Peyer's patch (tissue), 4 donors: ENCODE data around the gene FEZ2.

Source experiments
- POLR2A ChIP-seq, 2 donors: fragments of 450-650 bp; IDR thresholded peaks; one replicate each; pipeline ENCODE4 v1.5.1; 2017; ENCODE audit warnings: antibody characterized with exemption in 2 of 2, mild to moderate bottlenecking in 2 of 2, moderate library complexity in 2 of 2
- TF ChIP-seq, protein P1 (sequence below), 6 experiments: fragments of 450-650 bp in 4 of 6; fragments of 200-600 bp in 2 of 6; sonication (generic) in 1 of 6; IDR thresholded peaks; one replicate each; pipeline ENCODE4 v1.5.1; 2017 to 2019; ENCODE audit warnings: antibody characterized with exemption in 6 of 6, mild to moderate bottlenecking in 3 of 6, moderate library complexity in 1 of 6

DNA sequence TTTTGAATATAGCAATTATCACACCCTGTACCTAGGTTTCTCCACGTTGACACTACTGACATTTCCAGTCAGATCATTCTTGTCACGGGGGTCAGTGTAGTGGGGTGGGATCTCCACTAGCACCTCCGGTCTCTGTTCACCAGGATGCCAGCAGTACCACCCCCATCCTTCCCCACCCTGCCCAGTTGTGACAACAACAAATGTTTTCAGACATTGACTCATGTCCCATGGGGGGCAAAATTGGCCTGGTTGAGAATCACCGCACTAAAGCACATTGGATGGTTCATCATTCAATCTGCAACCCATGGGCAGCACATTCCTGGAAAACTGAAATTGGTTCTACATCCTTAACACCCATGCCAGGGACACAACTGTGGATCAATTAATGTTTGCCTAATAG is 32.3 kb downstream of the FEZ2 start:
- TF ChIP-seq POLR2A (IDR thresholded peaks at IDR 0.05) = no peak
- TF ChIP-seq, protein P1, sequence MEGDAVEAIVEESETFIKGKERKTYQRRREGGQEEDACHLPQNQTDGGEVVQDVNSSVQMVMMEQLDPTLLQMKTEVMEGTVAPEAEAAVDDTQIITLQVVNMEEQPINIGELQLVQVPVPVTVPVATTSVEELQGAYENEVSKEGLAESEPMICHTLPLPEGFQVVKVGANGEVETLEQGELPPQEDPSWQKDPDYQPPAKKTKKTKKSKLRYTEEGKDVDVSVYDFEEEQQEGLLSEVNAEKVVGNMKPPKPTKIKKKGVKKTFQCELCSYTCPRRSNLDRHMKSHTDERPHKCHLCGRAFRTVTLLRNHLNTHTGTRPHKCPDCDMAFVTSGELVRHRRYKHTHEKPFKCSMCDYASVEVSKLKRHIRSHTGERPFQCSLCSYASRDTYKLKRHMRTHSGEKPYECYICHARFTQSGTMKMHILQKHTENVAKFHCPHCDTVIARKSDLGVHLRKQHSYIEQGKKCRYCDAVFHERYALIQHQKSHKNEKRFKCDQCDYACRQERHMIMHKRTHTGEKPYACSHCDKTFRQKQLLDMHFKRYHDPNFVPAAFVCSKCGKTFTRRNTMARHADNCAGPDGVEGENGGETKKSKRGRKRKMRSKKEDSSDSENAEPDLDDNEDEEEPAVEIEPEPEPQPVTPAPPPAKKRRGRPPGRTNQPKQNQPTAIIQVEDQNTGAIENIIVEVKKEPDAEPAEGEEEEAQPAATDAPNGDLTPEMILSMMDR (IDR thresholded peaks at IDR 0.05) = no peak
